ENCODE results near the gene ZNF90.
"Not testable (repeated sequence)": the region's sequence is repeated elsewhere in the genome, so short reads cannot be mapped to it uniquely, and the experiment has no call there.

Gene ZNF90

GRCh38 chr19:20103091-20103740 is 25.4 kb downstream of the ZNF90 start:
- no peak for DNase-seq (ENCODE audit: low read depth)
- TF ChIP-seq, protein P1, sequence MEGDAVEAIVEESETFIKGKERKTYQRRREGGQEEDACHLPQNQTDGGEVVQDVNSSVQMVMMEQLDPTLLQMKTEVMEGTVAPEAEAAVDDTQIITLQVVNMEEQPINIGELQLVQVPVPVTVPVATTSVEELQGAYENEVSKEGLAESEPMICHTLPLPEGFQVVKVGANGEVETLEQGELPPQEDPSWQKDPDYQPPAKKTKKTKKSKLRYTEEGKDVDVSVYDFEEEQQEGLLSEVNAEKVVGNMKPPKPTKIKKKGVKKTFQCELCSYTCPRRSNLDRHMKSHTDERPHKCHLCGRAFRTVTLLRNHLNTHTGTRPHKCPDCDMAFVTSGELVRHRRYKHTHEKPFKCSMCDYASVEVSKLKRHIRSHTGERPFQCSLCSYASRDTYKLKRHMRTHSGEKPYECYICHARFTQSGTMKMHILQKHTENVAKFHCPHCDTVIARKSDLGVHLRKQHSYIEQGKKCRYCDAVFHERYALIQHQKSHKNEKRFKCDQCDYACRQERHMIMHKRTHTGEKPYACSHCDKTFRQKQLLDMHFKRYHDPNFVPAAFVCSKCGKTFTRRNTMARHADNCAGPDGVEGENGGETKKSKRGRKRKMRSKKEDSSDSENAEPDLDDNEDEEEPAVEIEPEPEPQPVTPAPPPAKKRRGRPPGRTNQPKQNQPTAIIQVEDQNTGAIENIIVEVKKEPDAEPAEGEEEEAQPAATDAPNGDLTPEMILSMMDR (IDR thresholded peaks at IDR 0.05; ENCODE audit: control insufficient read depth, insufficient read depth, low read depth, low read length, missing control alignments), result no peak
- H3K4me3 ChIP-seq (ENCODE audit: control insufficient read depth, low read depth, low read length), result no peak overlapping the region

- TF ChIP-seq, protein P1 (IDR thresholded peaks at IDR 0.05; ENCODE audit: control insufficient read depth, insufficient read depth, low read depth, low read length, missing control alignments), result no peak
Measured at GRCh38 chr19:20107301-20107700, 29.5 kb downstream of the ZNF90 start.

GRCh38 chr19:20118064-20118839 is 40.5 kb downstream of the ZNF90 start:
- not testable (repeated sequence) for H3K4me3 ChIP-seq (ENCODE audit: control insufficient read depth, low read depth, low read length); DNase-seq (ENCODE audit: low read depth)

More at GRCh38 chr19:20107301-20107700, 29.5 kb downstream of the ZNF90 start:
- no peak overlapping the region for H3K4me3 ChIP-seq (ENCODE audit: control insufficient read depth, low read depth, low read length)
- DNase-seq (ENCODE audit: low read depth), result no peak

- no peak for DNase-seq (ENCODE audit: low read depth)
- TF ChIP-seq, protein P1 (IDR thresholded peaks at IDR 0.05; ENCODE audit: control insufficient read depth, insufficient read depth, low read depth, low read length, missing control alignments), result no peak
- no peak overlapping the region for H3K4me3 ChIP-seq (ENCODE audit: control insufficient read depth, low read depth, low read length)
Measured at GRCh38 chr19:20124879-20125278, 47.1 kb downstream of the ZNF90 start.

- DNase-seq (ENCODE audit: low read depth); H3K4me3 ChIP-seq (ENCODE audit: control insufficient read depth, low read depth, low read length): not testable (repeated sequence)
Measured at GRCh38 chr19:20132933-20133332, 55.1 kb downstream of the ZNF90 start.

GRCh38 chr19:20137714-20138113 is 59.9 kb downstream of the ZNF90 start:
- not testable (repeated sequence) for DNase-seq (ENCODE audit: low read depth); H3K4me3 ChIP-seq (ENCODE audit: control insufficient read depth, low read depth, low read length)

GRCh38 chr19:20151617-20152145 is 73.9 kb downstream of the ZNF90 start:
- DNase-seq (ENCODE audit: low read depth), result no peak
- TF ChIP-seq, protein P1 (IDR thresholded peaks at IDR 0.05; ENCODE audit: control insufficient read depth, insufficient read depth, low read depth, low read length, missing control alignments), result no peak
- no peak overlapping the region for H3K4me3 ChIP-seq (ENCODE audit: control insufficient read depth, low read depth, low read length)

- not testable (repeated sequence) for H3K4me3 ChIP-seq (ENCODE audit: control insufficient read depth, low read depth, low read length); DNase-seq (ENCODE audit: low read depth)
Measured at GRCh38 chr19:20152506-20152905, 74.7 kb downstream of the ZNF90 start.
